Peyer's patch (tissue), 4 donors: ENCODE measurements around the gene XAGE2. TPM values are rescaled to one million over a fixed set of nuclear protein-coding genes. Genes with fewer than 3 reads are reported as not detected.

Experiments
- DNase-seq, 3 donors: peaks; one replicate each; pipeline ENCODE4 v3.0.0-alpha.2; 2017 to 2019
- H3K27ac ChIP-seq, 4 donors: fragments of 200-600 bp; sonication (generic); one replicate each; pipeline ENCODE4 v1.5.1; 2016 to 2019
- H3K27me3 ChIP-seq, 2 donors: fragments of 200-600 bp; sonication (generic); one replicate each; pipeline ENCODE4 v1.5.1; 2019
- H3K36me3 ChIP-seq, 3 donors: fragments of 200-600 bp; sonication (generic); one replicate each; pipeline ENCODE4 v1.5.1; 2016 to 2019
- H3K4me1 ChIP-seq, 4 donors: fragments of 200-600 bp; sonication (generic); one replicate each; pipeline ENCODE4 v1.5.1; 2016 to 2019
- H3K4me3 ChIP-seq, 4 donors: fragments of 200-600 bp; sonication (generic); 1 replicate in 3 of 4; 2 replicates in 1 of 4; pipeline ENCODE4 v1.5.1; 2016 to 2019; ENCODE audit warnings: mild to moderate bottlenecking in 1 of 4
- H3K9me3 ChIP-seq, 4 donors: fragments of 200-600 bp; sonication (generic); one replicate each; pipeline ENCODE4 v1.5.1; 2016 to 2019; ENCODE audit warnings: mild to moderate bottlenecking in 1 of 4
- CTCF ChIP-seq, 6 experiments: fragments of 450-650 bp in 4 of 6; fragments of 200-600 bp in 2 of 6; sonication (generic) in 1 of 6; IDR thresholded peaks; one replicate each; pipeline ENCODE4 v1.5.1; 2017 to 2019; ENCODE audit warnings: antibody characterized with exemption in 6 of 6, mild to moderate bottlenecking in 3 of 6, moderate library complexity in 1 of 6
- POLR2A ChIP-seq, 2 donors: fragments of 450-650 bp; IDR thresholded peaks; one replicate each; pipeline ENCODE4 v1.5.1; 2017; ENCODE audit warnings: antibody characterized with exemption in 2 of 2, mild to moderate bottlenecking in 2 of 2, moderate library complexity in 2 of 2
- total RNA-seq, 4 donors: library from RNA; depleted of rRNA; stranded (reverse); fragments of >200 nt; gene quantifications; one replicate each; pipeline ENCODE4 v1.1.0, GENCODE V29; 2016

XAGE2 gene
- total RNA-seq, 4 donors from 2014 or later = not detected

DNA sequence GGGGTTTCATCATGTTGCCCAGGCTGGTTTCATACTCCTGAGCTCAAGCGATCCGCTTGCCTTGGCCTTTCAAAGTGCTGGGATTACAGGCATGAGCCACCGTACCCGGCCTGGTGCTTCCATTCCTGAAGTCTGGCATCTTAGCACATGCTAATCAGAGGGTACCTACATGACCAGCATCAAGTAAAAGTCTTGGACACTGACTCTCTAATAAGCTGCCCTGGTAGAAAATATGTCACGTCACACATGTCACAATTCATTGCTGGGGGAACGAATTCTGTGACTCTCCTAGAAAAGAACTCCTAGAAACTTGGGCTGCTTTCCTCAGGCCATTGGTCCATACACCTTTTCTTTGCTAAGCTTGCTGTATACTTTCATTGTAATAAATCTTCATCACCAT, 19.1 kb upstream of the XAGE2 start:
- H3K27me3 ChIP-seq = no peaks in the 10 kb centered on the region
- no peaks in the 10 kb centered on the region for H3K4me1 ChIP-seq
- no peak for DNase-seq
- H3K36me3 ChIP-seq = no peaks in the 10 kb centered on the region
- H3K4me3 ChIP-seq = no peak overlapping the region
- TF ChIP-seq CTCF (IDR thresholded peaks at IDR 0.05) (no peak), POLR2A (IDR thresholded peaks at IDR 0.05) (no peak)
- no peak overlapping the region for H3K27ac ChIP-seq
- H3K9me3 ChIP-seq = no peaks in the 10 kb centered on the region

- no peak for DNase-seq
Observed at GRCh38 chrX:52352551-52352950, 16.3 kb upstream of the XAGE2 start.

GRCh38 chrX:52353838-52354237, 15.0 kb upstream of the XAGE2 start:
- Histone ChIP-seq H3K36me3 (no peaks in the 10 kb centered on the region), H3K27ac (no peak overlapping the region), H3K9me3 (no peaks in the 10 kb centered on the region), H3K27me3 (no peaks in the 10 kb centered on the region), H3K4me3 (no peak overlapping the region), H3K4me1 (no peaks in the 10 kb centered on the region)
- no peak for DNase-seq
- TF ChIP-seq POLR2A (IDR thresholded peaks at IDR 0.05) (no peak), CTCF (IDR thresholded peaks at IDR 0.05) (no peak)

More at GRCh38 chrX:52352551-52352950, 16.3 kb upstream of the XAGE2 start:
- H3K4me1 ChIP-seq = no peaks in the 10 kb centered on the region
- no peaks in the 10 kb centered on the region for H3K9me3 ChIP-seq
- no peaks in the 10 kb centered on the region for H3K36me3 ChIP-seq
- no peaks in the 10 kb centered on the region for H3K27me3 ChIP-seq
- no peak for TF ChIP-seq CTCF (IDR thresholded peaks at IDR 0.05)
- no peak for TF ChIP-seq POLR2A (IDR thresholded peaks at IDR 0.05)
- H3K27ac ChIP-seq = no peak overlapping the region
- H3K4me3 ChIP-seq = no peak overlapping the region

DNA sequence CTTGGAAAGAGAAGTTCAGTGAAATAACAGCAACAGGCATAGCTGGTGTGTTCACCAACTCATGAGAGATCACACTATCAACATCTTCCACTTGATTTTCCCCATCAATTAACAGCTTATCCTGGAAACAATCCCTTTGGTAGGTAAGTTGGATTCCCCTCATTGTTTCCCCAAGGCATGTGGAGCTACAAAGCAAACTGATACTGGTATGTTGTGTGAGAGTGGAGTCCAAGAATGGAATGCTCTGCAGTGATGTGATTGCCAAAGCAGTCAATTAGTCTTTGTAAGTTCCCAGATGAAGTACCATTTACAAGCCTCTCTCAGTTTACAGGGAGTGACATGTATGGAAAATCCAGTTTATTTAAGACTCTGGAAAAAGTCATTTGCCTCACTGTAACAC, 13.7 kb upstream of the XAGE2 start:
- Histone ChIP-seq H3K4me1 (no peaks in the 10 kb centered on the region), H3K9me3 (no peaks in the 10 kb centered on the region), H3K36me3 (no peaks in the 10 kb centered on the region), H3K27me3 (no peaks in the 10 kb centered on the region), H3K4me3 (no peak overlapping the region), H3K27ac (no peak overlapping the region)
- DNase-seq = no peak
- no peak for TF ChIP-seq POLR2A (IDR thresholded peaks at IDR 0.05)
- TF ChIP-seq CTCF (IDR thresholded peaks at IDR 0.05) = no peak

DNA sequence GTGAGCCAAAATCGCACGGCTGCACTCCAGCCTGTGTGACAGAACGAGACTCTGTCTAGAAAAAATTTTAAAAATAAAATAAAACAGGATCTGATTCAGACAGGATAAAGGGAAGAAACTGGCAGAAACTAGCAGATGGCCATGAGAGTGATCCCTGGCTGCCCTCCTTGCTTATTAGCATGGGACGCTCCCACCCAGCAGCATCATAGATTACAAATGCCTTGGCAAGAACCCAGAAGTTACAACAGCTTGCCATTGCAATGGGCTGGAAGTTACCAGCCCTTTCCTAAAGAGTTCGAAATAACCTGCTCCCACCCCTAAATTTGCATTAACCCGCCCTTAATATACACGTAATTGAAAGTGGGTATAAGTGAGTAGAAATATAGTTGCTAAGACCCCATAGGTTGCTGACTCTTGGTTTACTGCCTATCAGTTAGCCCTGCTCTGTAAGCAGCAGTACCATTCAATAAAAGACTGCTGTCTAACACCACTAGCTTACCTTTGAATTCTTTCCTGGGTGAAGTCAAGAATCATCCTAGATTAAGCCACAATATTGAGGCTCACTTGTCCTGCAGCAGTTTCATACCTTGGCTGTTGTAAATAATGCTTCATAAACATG, 9.1 kb upstream of the XAGE2 start:
- no peak overlapping the region for H3K27ac ChIP-seq
- H3K9me3 ChIP-seq = no peaks in the 10 kb centered on the region
- H3K27me3 ChIP-seq = no peaks in the 10 kb centered on the region
- DNase-seq = no peak
- H3K4me3 ChIP-seq = no peak overlapping the region
- TF ChIP-seq POLR2A (IDR thresholded peaks at IDR 0.05) = no peak
- no peak for TF ChIP-seq CTCF (IDR thresholded peaks at IDR 0.05)
- no peaks in the 10 kb centered on the region for H3K4me1 ChIP-seq
- no peaks in the 10 kb centered on the region for H3K36me3 ChIP-seq

GRCh38 chrX:52361941-52362340, 6.9 kb upstream of the XAGE2 start:
- no peak overlapping the region for H3K4me3 ChIP-seq
- no peaks in the 10 kb centered on the region for H3K9me3 ChIP-seq
- no peaks in the 10 kb centered on the region for H3K27me3 ChIP-seq
- H3K27ac ChIP-seq = no peak overlapping the region
- H3K36me3 ChIP-seq = no peaks in the 10 kb centered on the region
- no peak for DNase-seq
- H3K4me1 ChIP-seq = no peaks in the 10 kb centered on the region
- TF ChIP-seq POLR2A (IDR thresholded peaks at IDR 0.05) (no peak), CTCF (IDR thresholded peaks at IDR 0.05) (no peak)
